ENCODE results near the gene PLD1.

- TF ChIP-seq POLR2A (IDR thresholded peaks at IDR 0.05; ENCODE audit: control extremely low read depth in 1 of 2, low read depth in 2 of 2, low read length in 2 of 2) = no peak
- no peak for TF ChIP-seq RAD21 (IDR thresholded peaks at IDR 0.05 in 1 of 2, conservative IDR thresholded peaks at IDR 0.05 in 1 of 2; ENCODE audit: low read depth in 2 of 2, low read length in 2 of 2)
- TF ChIP-seq EP300 (IDR thresholded peaks at IDR 0.05; ENCODE audit: borderline replicate concordance in 1 of 2, low read depth in 2 of 2, low read length in 2 of 2) = no peak
- no peak for TF ChIP-seq CTCF (IDR thresholded peaks at IDR 0.05; ENCODE audit: control extremely low read depth in 1 of 3, insufficient read depth in 1 of 3, low read depth in 1 of 3, low read length in 3 of 3)
- TF ChIP-seq HDAC6 (IDR thresholded peaks at IDR 0.05; ENCODE audit: low read depth, low read length) = no peak
- TF ChIP-seq JUN (IDR thresholded peaks at IDR 0.05; ENCODE audit: low read depth, low read length) = no peak
- TF ChIP-seq ZNF274 (IDR thresholded peaks at IDR 0.05; ENCODE audit: borderline replicate concordance, extremely low read depth, low read length) = no peak
- TF ChIP-seq HDAC2 (IDR thresholded peaks at IDR 0.05; ENCODE audit: borderline replicate concordance in 1 of 2, low read depth in 2 of 2, low read length in 2 of 2) = no peak
- TF ChIP-seq SP1 (IDR thresholded peaks at IDR 0.05; ENCODE audit: low read depth, low read length) = no peak
- TF ChIP-seq, protein P1, sequence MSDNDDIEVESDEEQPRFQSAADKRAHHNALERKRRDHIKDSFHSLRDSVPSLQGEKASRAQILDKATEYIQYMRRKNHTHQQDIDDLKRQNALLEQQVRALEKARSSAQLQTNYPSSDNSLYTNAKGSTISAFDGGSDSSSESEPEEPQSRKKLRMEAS (IDR thresholded peaks at IDR 0.05) = no peak
Measured at GRCh38 chr3:171616798-171617197, 193.5 kb downstream of the PLD1 start.

All from H1 (cell line).